Transverse colon (tissue), 4 donors: ENCODE data around the gene LRRC2. TPM values are rescaled to one million over a fixed set of nuclear protein-coding genes. Genes with fewer than 3 reads are reported as not detected.
A peak's percentile ranks its signal among the peaks of the same experiment; 100 is the strongest.

Experiments used
- DNase-seq: peaks from one replicate; pipeline ENCODE4 v3.0.0-alpha.2; 2019
- H3K27ac ChIP-seq, 4 donors: fragments of 200-600 bp; sonication (generic); 2 replicates each; pipeline ENCODE4 v1.5.1; 2016 to 2018; ENCODE audit warnings: inconsistent platforms in 4 of 4
- H3K27me3 ChIP-seq: fragments of 200-600 bp; sonication (generic); 2 replicates; pipeline ENCODE4 v1.5.1; 2017; ENCODE audit warnings: inconsistent platforms
- H3K36me3 ChIP-seq, 4 donors: fragments of 200-600 bp; sonication (generic); 2 replicates each; pipeline ENCODE4 v1.5.1; 2017 to 2019; ENCODE audit warnings: inconsistent platforms in 4 of 4
- H3K4me1 ChIP-seq, 4 donors: fragments of 200-600 bp; sonication (generic); 2 replicates each; pipeline ENCODE4 v1.5.1; 2017 to 2020; ENCODE audit warnings: inconsistent platforms in 4 of 4
- H3K4me3 ChIP-seq, 4 donors: fragments of 200-600 bp; sonication (generic); 1 replicate in 1 of 4; 2 replicates in 3 of 4; pipeline versions ENCODE4 v1.5.1 to v1.6.1; 2017 to 2019; ENCODE audit warnings: inconsistent platforms in 4 of 4
- H3K9me3 ChIP-seq, 2 donors: fragments of 200-600 bp; sonication (generic); 2 replicates each; pipeline ENCODE4 v1.5.1; 2017 to 2019; ENCODE audit warnings: inconsistent platforms in 2 of 2
- EP300 ChIP-seq: sonication (generic); formaldehyde crosslinking; IDR thresholded peaks from one replicate; pipeline ENCODE4 v1.6.1; 2017; ENCODE audit warnings: antibody characterized with exemption, low read depth
- POLR2A ChIP-seq: fragments of 450-650 bp; IDR thresholded peaks from one replicate; pipeline ENCODE4 v1.6.1; 2016; ENCODE audit warnings: antibody characterized with exemption, mild to moderate bottlenecking, moderate library complexity
- POLR2AphosphoS5 ChIP-seq, 3 donors: sonication (generic); formaldehyde crosslinking; IDR thresholded peaks; one replicate each; pipeline ENCODE4 v1.6.1; 2016; ENCODE audit warnings: antibody characterized with exemption in 3 of 3
- WGBS, 2 donors: methylation state at CpG; one replicate each; pipeline ENCODE4 v1.1.5; 2018; ENCODE audit warnings: low coverage in 1 of 2; 5-methylcytosine and 5-hydroxymethylcytosine counted together
- in situ Hi-C, 4 donors: fragments of 200-750 bp; cut with MboI; loops; one replicate each; pipeline versions ENCODE4 v1.15.0 to v1.15.1; 2017; ENCODE audit warnings: low sequenced_read_pairs in 3 of 4, low pct_ligation_motif_present in 1 of 4, low pct_unique_long_range_greater_than_20kb in 1 of 4
- intact Hi-C: fragments of 100-400 bp; cut with DNase I; formaldehyde crosslinking; loops from one replicate; pipeline ENCODE4 v1.15.1; 2023; ENCODE audit warnings: low total_unique reads
- total RNA-seq, 4 donors: library from RNA; depleted of rRNA; stranded (reverse); fragments of >200 nt; gene quantifications; one replicate each; pipeline ENCODE4 v1.1.0, GENCODE V29; 2016
- TF ChIP-seq, protein P1 (sequence below), 5 experiments: fragments of 200-600 bp in 3 of 5; fragments of 450-650 bp in 2 of 5; sonication (generic) in 3 of 5; IDR thresholded peaks; 1 replicate in 2 of 5; 2 replicates in 3 of 5; pipeline ENCODE4 v1.5.1; 2016 to 2017; ENCODE audit warnings: antibody characterized with exemption in 5 of 5, inconsistent platforms in 3 of 5, mild to moderate bottlenecking in 2 of 5, moderate library complexity in 1 of 5

Gene LRRC2
- total RNA-seq, 4 donors from 2014 or later, result 1.00 to 2.0 (median 1.6) TPM; not detected in 1

DNA sequence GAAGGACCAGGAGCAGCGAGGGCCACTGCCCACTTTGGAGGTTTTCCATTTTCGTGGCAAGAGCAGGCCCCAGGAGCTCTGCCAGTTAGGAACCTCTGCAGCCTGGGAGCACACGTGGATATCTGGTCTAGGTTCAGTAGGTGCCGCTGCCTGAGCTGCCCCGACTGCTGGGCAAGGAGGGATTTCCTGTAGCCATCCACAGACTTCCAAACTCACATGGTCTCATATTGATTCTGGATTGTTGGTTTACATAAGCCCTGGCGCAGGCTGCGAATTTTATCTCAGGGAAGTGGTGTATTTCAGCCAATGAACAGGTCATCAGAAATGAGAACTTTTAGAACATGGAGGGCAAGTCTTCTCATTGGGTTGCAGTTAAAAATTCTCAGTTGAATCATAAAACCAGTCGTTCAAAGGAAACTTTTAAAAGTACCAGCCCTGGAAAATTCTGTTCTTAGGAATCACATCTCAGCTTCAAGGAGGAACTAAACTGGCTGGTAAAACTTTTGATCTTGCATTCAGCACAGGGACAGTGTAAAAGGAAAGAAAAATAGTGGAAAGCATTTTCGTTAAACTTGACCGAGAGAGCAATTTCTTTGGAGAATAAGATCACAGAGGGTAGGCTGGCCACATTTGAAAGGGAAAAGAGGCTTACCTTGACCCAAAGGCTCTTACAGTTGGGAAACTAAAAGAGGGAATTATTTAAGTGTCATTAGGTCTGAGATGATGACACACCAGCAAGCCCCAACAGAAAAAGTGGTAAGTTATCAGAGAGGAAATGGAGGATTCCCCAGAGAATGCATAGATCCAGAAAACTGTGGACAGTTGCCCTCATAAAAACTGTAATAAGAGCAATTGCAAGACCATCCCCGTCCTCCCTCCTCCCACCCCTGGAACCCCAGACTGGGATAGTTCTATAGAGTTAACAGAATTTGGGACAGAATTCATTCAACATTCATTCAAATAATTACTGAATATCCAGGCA lies 74.7 kb downstream of the LRRC2 start:
- Histone ChIP-seq H3K9me3 (no peaks in the 10 kb centered on the region), H3K27ac (no peak overlapping the region), H3K36me3 (no peaks in the 10 kb centered on the region), H3K27me3 (no peaks in the 10 kb centered on the region), H3K4me3 (no peak overlapping the region), H3K4me1 (peaks cover 0 to 9% (median 4%) of the 10 kb centered on the region in 4 donors)
- 74 to 82% methylated on average over 5 to 11 of the region's 11 CpGs for WGBS, 2 donors
- in situ Hi-C loops (loop anchor here in 1 of 4 donors (5.0 kb wide), 1 partner anchor 66 kb away; no protein-coding TSS in a partner anchor), intact Hi-C loops (no loop called here)
- no peak for DNase-seq
- TF ChIP-seq POLR2AphosphoS5 (IDR thresholded peaks at IDR 0.05), result no peak

DNA sequence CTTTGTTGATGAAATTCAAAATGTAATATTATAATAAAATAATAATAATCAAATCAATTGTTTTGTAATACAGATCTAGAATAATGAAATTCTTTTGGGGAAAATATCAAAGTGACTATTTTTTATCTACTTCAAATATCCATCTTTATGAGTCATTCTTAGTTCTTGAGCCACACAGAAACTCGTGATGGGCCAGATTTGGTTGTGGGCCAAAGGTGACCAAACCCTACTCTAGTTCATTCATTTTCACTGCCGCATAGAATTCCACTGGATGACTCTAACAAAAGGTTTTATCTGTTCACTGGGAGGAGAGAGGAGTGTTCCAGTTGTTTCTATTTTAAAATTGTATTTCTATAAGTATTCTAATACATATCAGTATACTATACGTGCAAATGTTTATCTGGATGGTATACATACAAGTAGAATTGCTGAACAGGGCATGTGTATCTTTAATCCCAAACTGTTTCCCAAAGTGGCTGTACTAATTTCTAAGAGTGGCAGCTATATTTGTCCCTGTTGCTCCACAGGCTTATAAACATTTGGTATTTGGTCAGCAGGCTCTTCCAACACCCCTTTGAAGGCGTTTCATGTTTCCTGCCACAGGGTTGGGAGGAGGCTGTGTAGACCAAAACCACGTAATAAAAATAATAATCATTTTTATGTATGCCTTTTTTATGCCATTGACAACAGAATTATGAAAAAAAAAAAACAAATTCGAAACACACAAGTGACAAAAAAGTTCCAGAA lies 75.6 kb downstream of the LRRC2 start:
- H3K27ac ChIP-seq, result no peak overlapping the region
- no peak for TF ChIP-seq EP300
- TF ChIP-seq, protein P1, sequence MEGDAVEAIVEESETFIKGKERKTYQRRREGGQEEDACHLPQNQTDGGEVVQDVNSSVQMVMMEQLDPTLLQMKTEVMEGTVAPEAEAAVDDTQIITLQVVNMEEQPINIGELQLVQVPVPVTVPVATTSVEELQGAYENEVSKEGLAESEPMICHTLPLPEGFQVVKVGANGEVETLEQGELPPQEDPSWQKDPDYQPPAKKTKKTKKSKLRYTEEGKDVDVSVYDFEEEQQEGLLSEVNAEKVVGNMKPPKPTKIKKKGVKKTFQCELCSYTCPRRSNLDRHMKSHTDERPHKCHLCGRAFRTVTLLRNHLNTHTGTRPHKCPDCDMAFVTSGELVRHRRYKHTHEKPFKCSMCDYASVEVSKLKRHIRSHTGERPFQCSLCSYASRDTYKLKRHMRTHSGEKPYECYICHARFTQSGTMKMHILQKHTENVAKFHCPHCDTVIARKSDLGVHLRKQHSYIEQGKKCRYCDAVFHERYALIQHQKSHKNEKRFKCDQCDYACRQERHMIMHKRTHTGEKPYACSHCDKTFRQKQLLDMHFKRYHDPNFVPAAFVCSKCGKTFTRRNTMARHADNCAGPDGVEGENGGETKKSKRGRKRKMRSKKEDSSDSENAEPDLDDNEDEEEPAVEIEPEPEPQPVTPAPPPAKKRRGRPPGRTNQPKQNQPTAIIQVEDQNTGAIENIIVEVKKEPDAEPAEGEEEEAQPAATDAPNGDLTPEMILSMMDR (IDR thresholded peaks at IDR 0.05), result no peak
- TF ChIP-seq POLR2A, result no peak
- no peak for TF ChIP-seq POLR2AphosphoS5 (IDR thresholded peaks at IDR 0.05)
- H3K4me1 ChIP-seq, result peaks cover 0 to 9% (median 4%) of the 10 kb centered on the region in 4 donors
- intact Hi-C loops, result no loop called here
- H3K9me3 ChIP-seq, result no peaks in the 10 kb centered on the region
- H3K27me3 ChIP-seq, result no peaks in the 10 kb centered on the region
- 66 to 78% methylated on average over 5 to 6 of the region's 6 CpGs for WGBS, 2 donors
- no peak for DNase-seq
- H3K36me3 ChIP-seq, result no peaks in the 10 kb centered on the region
- no peak overlapping the region for H3K4me3 ChIP-seq
- in situ Hi-C loops, result loop anchor here in 1 of 4 donors (5.0 kb wide), 1 partner anchor 67 kb away; no protein-coding TSS in a partner anchor

- intact Hi-C loops, result loop anchor here (2.0 kb wide), 1 partner anchor 141 kb away; no protein-coding TSS in a partner anchor
- in situ Hi-C loops, result loop anchor here (5.0 to 10.0 kb wide), 4 partner anchors 67 to 155 kb away; no protein-coding TSS in a partner anchor
Measured at GRCh38 chr3:46489875-46490274, 76.2 kb downstream of the LRRC2 start.

GRCh38 chr3:46489381-46489780 lies 76.7 kb downstream of the LRRC2 start:
- Histone ChIP-seq H3K36me3 (no peaks in the 10 kb centered on the region), H3K9me3 (no peaks in the 10 kb centered on the region), H3K4me3 (no peak overlapping the region), H3K27me3 (no peaks in the 10 kb centered on the region), H3K4me1 (peaks cover 0 to 15% (median 4%) of the 10 kb centered on the region in 4 donors), H3K27ac (peak overlapping the region in 1 of 4 donors; percentile 35)
- intact Hi-C loops, result loop anchor here (2.0 kb wide), 1 partner anchor 141 kb away; no protein-coding TSS in a partner anchor
- in situ Hi-C loops, result loop anchor here (5.0 to 10.0 kb wide), 3 partner anchors 138 to 155 kb away; no protein-coding TSS in a partner anchor
- WGBS, 2 donors, result 96% methylated on average over 4 of the region's 4 CpGs; no CpG with 5 or more reads in 1 of the 2 donors
- TF ChIP-seq POLR2A, result no peak
- TF ChIP-seq EP300, result no peak
- TF ChIP-seq POLR2AphosphoS5 (IDR thresholded peaks at IDR 0.05), result no peak
- TF ChIP-seq, protein P1 (IDR thresholded peaks at IDR 0.05), result no peak
- DNase-seq, result no peak

More at GRCh38 chr3:46489875-46490274, 76.2 kb downstream of the LRRC2 start:
- TF ChIP-seq POLR2AphosphoS5 (IDR thresholded peaks at IDR 0.05) (no peak), EP300 (no peak), POLR2A (no peak)
- TF ChIP-seq, protein P1 (IDR thresholded peaks at IDR 0.05), result no peak
- DNase-seq, result no peak
- H3K36me3 ChIP-seq, result no peaks in the 10 kb centered on the region
- H3K27me3 ChIP-seq, result no peaks in the 10 kb centered on the region
- H3K27ac ChIP-seq, result no peak overlapping the region
- H3K4me3 ChIP-seq, result no peak overlapping the region
- 79 to 86% methylated on average over 1 of the region's 1 CpG for WGBS, 2 donors
- peaks cover 0 to 15% (median 4%) of the 10 kb centered on the region in 4 donors for H3K4me1 ChIP-seq
- no peaks in the 10 kb centered on the region for H3K9me3 ChIP-seq
